ENCODE data around the gene SEMA6B.

The SEMA6B gene

DNA sequence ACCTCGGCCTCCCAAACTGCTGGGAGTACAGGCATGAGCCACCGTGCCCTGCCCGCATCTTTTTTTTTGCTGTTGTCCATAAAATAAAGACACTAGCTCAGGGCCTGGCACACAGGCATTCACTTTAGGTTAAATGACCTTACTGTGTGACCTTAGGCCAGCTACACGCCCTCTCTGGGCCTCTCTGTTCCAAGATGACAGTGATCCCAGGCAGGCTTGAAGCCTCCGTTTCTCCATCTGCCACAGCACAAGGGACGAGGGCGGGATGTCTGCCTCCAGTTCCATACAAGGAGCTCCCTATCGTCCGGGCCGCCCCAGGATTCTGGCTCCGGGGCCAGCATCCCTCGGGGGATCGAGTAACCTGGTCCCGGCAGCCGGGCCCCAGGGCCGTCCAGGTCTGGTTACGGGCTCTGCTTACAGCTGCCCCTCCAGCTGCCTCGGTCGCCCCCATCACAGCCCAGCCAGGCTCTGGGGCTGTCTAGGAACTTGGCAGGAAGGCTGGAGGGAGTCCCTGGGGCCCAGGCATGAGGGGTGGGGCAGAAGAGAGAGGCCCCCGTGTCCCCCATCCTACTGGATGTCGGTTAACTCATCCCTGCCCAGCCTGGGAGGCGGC, 11.9 kb upstream of the SEMA6B start:
- no peak for DNase-seq

DNA sequence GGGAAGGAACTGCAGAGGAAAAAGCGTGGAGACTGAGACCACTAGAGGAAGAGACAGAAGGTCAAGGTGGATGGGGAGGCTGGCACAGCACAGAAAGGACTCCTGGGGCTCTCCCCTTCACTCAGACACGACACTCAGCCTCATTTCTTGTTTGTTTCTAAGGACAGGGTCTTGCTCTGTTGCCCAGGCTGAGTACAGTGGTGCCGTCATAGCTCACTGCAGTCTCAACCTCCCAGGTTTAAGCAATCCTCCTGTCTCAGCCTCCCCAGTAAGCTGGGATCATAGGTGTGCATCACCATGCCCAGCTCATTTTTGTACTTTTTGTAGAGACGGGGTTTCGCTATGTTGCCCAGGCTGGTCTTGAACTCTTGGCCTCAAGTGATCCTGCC, 11.4 kb upstream of the SEMA6B start:
- no peak for DNase-seq

DNA sequence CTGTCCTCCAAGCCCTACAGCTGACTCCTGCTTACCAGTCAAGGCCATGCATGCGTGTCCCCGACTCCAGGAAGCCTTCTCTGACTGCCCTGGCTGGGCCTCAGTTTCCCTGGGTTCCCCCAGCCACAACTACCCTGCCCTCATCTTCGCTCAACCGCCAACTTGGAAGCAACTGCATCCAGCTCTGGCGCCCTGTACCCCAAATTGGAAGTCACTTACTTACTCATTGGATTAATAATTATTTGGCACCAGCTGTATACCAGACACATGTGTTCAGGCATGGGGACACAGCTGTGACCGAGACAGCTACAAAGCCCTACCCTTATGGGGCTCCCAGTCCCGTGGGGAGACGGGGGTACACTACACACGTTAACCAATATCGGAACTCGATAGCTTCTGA, 10.9 kb upstream of the SEMA6B start:
- DNase-seq, result no peak

DNA sequence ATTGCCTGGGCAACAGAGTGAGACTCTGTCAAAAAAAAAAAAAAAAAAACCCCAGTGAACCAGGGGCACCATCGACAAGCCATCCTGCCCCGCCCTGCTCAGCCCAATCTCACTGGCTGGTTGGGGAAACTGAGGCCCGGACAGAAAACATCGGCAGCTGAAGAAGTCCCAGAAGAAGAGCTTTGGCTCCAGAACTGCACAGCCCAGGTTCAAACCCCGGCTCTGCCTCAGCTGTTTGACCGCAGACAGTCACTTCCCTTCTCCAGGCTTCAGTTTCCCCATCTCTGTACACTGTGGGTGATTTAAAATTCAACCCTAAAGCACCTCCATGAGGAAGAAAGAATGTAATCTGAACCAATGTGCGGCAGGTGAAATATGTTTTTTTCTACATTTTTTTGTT, 9.4 kb upstream of the SEMA6B start:
- DNase-seq, result peak; percentile 59 to 62

DNA sequence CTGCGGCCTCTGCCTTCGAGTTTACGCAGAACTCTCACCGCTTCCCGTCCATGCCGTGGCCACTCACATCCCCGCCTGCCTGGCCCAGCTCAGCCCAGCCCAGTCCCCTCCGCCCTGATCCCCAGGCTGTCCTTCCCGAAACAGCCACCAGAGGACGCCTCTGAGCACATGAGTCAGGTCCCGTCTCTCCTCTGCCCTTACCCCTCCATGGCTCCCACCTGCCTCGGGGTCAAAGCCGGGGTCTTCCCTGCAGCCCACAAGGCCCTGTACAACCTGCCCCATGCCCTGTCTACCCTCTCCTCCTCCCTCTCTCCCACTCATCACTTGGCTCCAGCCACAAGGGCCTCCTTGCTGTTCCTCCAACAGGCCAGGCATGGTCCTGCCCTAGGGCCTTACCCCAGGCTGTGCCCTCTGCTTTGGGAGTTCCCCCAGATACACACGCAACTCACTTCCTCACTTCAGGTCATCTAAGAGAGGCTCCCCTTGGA, 8.1 kb upstream of the SEMA6B start:
- DNase-seq, result peak in 1 of 2 experiments; percentile 21

DNA sequence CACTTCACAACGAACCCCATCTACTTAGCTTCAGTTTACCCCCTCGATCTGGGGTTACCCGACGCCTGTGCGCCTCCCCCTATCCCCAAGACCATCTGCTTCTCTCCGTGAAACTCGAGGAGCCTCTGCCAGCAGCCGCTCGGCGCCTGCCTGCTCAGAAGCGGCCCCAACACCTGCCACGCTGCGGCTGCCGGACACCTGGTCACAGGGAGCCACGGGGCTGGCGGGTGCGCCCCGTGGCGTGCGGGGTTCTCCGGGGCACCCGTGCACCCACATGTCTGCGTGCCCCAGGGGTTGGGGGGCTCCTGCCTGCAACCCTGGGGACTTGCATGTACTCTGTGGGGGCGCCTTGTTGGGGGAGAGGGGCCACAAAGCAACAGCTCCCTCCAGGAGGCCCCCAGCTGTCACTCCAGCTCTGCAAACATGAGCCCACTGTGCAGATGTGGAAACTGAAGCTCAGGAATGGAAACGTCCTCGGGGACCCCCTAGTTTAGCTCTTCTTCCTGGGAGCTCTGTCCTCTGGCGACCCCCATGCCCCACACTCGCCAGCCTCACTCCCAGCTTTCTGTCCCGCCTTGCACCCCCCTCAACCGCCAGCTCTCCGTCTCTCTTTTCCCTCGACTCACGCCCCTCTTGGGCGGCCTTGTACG, 7.0 kb upstream of the SEMA6B start:
- no peak for DNase-seq

DNA sequence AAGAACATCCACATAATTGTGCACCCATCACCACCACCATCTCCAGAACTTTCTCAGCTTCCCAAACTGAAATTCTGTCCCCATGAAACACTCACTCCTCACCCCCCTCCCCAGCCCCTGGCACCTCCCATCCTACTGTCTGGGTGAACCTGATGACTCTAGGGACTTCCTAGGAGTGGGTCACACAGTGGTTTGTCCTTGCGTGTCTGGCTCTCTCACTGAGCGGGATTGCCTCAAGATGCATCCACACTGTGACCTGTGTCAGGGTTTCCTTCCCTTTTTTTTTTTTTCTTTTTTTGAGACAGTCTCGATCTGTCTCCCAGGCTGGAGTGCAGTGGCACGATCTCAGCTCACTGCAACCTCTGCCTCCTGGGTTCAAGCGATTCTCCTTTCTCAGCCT, 4.1 kb upstream of the SEMA6B start:
- peak; percentile 55 to 69 for DNase-seq

DNA sequence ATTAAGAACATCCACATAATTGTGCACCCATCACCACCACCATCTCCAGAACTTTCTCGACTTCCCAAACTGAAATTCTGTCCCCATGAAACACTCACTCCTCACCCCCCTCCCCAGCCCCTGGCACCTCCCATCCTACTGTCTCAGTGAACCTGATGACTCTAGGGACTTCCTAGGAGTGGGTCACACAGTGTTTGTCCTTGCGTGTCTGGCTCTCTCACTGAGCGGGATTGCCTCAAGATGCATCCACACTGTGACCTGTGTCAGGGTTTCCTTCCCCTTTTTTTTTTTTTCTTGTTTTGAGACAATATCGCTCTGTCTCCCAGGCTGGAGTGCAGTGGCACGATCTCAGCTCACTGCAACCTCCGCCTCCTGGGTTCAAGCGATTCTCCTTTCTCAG, 2.6 kb upstream of the SEMA6B start:
- peak; percentile 37 to 52 for DNase-seq

DNA sequence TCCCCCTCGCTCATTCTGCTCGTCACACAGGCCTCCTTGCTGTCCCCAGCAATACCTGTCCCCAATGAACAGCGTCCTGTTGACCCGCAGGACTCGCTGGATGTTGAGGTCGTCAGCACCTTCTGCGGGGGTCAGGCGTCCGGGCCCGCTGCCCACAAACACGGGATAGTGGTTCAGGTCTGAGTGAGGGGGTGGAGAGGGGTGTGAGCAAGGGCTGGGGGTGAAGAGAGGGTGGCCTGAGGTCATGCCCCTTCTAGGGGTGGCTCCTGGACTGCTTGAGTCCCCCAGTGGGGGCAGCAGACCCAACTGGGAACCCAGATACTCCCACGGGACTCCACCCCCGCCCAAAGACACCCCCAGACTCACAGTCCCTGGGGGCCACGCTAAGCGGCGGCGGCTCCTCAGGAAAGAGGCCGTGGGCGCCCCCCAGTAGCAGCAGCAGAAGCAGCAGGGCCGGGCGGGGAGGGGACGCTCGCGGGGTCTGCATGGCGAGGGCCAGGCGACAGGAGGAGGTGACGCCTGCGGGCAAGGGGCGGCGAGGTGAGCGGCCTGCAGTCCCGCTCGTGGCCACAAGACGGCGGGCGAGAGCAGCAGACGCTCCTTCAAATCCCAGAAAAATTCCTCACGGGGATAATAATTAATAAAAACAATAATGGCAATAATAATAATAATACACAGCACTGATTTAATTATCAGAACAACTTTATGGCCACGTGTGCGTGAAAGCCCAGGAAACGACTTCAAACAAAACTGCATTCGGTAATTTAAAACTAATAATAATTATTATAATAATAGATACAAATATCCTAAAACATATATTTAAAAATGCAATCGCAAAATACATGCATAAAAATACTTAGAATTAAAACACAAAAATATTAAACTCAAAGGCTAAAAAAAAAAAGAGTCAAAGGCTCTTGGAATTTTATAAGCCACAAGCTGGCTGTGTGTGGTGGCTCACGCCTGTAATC, 1.2 kb downstream of the SEMA6B start:
- DNase-seq, result no peak

DNA sequence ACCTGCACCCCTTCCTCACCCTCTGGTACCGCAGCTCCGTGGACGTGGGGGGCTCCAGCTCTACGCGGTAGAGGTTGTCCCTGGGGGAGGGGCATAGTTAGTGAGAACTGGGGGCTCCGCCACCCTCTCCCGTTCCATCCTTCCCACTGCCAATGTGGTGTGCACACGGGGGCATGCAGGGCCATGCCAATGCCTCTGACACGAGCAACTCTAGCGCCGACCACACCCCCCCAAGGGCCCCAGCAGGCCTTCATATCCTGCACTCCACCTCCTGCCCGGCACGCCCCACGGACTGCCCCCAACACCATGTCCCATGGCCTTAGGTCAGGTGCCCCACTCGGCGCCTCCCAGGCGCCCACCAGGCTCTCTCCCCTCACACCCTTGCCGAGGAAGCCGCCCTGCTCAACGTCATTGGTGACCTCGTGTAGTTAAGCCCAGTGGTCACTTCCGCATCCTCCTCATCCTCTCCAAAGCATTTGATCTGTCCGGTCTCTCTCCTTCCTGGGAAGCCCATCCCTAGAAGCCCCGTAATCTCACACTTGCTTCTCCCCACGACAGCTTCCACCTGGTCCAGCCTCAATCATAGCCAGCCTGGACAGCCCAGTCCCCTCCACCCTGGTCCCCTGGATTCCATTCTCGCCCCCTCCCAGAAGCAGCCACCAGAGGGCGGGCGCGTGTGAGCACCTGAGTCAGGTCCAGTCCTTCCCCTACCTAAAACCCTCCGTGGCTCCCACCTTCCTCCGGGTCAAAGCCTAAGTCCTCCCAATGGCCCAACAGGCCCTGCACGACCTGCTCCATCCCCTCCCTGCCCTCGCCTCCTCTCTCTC, 2.1 kb downstream of the SEMA6B start:
- no peak for DNase-seq

DNA sequence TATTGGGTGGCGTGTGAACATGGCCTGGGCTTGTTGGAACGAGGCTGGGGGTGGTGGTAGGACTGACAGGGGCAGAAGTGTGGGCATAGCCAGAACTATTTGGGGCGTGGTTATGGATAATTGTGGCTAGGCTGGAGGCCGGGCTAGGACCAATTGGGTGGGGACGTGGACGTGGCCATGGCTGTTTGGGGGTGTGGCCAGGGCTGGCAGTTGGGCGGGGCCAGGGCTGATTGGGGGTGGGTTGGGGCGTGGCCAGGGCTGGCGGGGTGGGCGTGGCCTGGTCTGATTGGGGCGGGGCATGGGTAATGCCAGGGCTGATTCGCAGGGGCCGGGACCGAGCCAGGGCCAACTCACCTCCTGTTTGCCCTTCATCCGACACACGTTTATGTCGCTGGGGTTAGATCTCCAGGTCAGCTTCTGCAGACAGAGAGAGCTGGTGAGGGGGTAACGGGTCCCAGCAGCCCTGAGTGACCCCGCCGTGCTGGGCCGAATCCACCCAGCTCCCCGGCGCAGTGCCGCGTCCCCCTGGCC, 2.8 kb downstream of the SEMA6B start:
- DNase-seq, result no peak

DNA sequence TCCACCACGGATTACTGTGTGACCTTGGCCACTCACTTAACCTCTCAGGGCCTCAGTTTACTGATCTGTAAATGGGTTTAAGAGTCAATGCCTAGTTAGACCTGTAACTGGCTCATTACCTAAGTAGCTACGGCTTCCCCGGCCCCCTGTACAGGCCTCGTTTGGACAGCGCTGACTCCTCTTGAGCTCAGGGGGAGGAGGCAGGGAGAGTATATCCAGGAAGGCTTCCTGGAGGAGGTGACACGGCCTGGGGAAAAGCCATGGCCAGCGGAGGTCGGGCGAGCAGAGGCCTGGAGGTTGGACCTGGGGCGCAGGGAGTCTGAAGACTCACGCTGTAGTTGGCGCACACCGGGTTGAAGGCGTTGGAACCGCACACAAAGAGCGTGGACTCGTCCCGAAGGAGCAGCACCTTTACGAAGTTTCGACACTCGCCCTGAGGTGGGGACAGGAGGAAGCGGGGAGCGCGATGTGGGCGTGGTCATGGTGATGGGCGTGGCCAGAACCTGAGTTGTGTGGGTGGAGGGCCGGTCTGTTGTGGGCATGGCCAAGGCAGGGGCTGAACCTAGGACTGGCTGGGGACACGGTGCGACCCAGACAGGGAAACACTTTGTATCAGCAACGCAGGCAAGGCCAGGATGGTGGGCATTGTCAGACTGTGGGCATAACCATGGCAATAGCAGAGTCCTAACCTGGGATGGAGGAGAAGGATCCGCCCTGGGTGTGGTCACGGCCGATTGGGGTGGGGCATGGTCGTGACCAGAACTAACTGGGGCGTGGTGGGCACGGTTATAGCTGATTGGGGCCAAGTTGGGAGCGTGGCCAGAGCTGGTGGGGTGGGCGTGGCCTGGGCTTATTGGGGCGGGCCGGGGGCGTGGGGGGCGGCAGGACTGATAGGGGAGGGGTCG, 3.6 kb downstream of the SEMA6B start:
- DNase-seq, result no peak

DNA sequence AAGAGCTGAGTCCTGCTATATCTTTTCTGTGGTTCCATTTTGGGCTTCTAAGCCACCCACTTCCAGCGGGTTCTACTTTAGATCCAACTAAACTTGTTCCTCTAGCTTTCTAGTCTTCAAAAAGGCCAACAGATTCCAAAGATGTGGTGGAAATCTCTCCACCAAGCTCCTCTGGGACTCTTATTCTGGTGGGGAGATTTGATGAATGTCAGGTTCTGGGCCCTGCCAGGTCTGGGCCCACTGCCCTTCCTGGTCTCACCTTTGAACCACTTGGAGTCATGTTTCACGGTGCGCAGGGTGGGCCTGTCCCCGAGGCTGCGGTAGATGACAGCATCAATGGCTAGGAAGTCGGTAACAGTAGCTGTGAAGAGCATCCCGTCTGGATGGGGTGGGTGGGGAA, 4.8 kb downstream of the SEMA6B start:
- no peak for DNase-seq

DNA sequence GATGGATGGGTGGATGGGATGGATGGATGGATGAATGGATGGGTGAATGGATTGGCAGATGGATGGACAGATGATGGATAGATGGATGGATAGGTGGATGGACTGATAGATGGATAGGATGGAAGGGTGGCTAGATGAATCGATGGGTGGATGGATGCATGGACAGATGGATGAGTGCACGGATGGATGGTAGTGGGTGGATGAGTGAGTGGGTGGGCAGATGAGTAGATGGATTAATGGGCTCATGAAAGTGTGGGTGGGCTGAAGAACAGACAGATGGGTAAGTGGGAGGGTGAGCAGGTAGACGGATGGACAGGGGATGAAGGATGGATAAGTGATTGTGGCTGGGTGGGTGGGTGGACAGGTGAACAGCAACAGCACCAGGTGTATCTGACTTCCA, 5.7 kb downstream of the SEMA6B start:
- no peak for DNase-seq

DNA sequence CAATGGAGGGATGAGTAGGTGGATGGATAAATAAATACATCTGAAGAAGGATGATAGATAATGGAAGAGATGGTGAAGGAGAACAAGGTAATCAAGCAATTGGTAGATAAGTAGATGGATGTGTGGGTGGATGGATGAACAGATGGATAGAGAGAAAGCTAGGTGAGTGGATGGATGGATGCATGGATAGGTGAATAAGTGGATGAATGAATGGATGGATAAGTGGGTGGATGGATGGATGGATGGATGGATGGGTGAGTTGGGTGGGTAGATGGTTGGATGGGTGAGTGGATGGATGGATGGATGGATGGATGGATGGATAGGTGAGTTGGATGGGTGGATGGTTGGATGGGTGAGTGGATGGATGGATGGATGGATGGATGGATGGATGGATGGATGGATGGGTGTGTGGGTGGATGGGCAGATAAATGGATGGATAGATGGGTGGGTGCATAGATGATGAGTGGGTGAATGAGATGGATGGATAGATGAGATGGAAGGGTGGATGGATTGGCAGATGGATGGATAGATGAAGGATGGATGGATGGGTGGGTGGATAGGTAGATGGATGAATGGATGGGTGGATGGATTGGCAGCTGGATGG, 6.3 kb downstream of the SEMA6B start:
- no peak for DNase-seq

DNA sequence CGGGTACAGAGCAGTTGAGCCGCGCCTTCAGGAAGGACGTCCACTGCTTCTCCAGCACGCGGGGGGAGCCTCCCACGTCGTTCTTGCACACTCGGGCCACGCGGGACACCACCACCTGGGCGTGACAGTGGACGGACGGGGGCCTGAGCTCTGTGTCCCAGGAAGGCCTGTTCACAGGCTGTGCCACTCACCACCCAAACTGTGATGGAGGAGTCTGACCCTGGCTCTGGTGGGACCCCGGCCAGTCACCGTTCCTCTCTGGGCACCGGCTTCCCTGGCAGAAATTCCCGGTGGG, 7.0 kb downstream of the SEMA6B start:
- no peak for DNase-seq

DNA sequence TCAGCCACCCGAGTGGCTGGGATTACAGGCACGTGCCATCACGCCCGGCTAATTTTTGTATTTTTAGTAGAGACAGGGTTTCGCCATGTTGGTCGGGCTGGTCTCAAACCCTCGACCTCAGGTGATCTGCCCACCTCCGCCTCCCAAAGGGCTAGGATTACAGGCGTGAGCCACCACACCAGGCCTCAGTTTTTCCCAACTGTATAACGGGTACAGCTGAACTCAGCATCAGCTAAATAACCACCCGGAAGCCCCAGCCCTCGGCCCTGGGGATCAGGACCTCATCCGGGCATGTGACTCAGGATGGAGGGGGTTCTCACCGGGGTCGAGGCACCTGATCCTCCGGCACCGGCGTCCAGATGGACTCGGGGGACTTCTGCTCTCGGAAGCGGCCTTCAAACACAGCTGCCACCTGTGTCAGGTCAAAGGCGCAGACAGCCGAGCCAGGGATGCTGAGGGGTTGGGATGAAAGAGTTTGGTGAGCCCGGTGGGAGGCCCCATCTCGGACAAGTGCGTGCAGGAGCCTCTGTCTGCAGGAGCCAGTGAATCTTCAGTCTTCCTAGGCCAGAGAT, 8.9 kb downstream of the SEMA6B start:
- no peak for DNase-seq

DNA sequence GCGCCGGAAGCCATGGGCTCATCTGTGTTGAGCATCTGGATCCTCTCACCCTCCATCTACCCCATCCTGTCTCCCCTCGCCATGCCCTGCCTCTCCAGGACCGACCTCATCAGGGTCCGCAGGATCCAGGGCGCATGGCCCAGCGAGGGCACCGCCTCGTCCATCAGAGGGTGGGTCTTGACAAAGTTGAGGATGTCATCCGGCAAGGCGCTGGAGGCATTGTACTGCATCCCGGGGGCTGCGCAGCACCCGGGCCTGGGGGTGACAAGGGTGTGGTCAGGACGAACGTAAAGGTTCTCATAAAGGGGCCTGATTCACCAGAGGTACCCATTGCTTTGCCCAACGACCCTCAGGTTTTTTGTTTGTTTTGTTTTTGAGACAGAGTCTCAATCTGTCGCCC, 9.5 kb downstream of the SEMA6B start:
- DNase-seq, result no peak

DNA sequence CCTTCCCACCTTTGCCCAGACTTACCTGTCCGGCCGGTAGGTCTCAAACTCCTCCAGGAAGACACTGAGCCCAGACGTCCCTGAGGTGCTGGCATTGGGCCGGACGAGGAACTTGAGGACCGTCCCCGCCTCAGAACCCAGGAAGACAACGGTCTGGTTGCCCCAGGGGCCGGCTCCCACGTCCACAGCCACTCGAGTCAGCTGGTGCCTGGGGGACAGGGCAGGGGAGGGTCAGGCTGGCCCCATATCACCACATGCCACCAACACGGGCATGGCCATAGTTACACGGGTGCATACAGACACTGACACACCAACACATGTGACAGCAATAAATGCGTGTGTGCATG, 11.3 kb downstream of the SEMA6B start:
- no peak for DNase-seq

DNA sequence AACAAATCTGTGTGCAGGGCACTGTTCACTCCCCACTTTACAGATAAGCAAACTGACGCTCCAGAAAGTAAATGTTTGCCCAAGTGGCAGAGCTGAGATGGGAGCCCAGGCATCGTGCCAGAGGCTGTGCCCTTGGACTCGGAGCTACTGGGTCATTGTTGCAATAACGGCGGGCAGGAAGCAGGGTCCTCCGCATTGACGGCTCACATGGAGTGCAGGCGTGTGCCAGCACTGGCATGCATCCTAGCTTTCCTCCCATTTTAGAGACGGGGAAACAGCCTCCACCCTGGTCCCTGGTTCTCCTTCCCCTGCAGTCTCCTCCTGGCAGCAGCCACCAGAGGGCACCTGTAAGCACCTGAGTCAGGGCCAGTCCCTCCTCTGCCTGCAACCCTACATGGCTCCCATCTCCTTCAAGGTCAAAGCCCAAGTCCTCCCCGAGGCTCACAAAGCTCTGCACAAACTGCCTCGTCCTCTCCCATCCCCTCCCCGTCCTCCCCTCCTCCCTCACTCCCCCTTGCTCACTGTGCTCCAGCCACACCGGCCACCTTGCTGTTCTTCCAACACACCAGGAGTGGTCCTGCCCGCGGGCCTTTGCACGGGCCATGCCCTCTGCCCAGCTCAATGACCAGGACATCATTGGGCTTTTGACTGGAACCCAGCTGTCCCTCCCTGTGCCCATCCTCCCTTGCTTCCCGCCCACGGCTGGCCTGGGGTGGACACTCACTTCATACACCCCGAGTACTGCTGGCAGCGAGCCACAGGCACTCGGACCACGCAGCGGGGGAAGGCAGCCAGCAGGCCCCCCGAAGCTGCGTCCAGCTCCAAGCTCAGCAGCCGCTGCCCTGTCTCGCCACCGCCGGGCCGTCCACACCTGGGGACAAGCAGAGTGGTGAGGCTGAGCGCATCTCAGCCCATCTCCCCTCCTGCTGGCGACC, 11.9 kb downstream of the SEMA6B start:
- no peak for DNase-seq

Measured in AML-193 (cell line).